ENCODE data around the gene SLC25A23.

GRCh38 chr19:6412447-6413091 is 47.0 kb downstream of the SLC25A23 start:
- TF ChIP-seq POLR2A (IDR thresholded peaks at IDR 0.05) (no peak), CTCF (IDR thresholded peaks at IDR 0.05) (peak in 4 of 6 experiments; percentile 16 to 50 (median 28))
